Effector CD8-positive, alpha-beta T cell (primary cell): ENCODE results near the gene NCOR2.

Experiments
- DNase-seq: peaks from one replicate; lab custom pipeline; 2025; lab: John Stamatoyannopoulos, UW

NCOR2 gene

DNA sequence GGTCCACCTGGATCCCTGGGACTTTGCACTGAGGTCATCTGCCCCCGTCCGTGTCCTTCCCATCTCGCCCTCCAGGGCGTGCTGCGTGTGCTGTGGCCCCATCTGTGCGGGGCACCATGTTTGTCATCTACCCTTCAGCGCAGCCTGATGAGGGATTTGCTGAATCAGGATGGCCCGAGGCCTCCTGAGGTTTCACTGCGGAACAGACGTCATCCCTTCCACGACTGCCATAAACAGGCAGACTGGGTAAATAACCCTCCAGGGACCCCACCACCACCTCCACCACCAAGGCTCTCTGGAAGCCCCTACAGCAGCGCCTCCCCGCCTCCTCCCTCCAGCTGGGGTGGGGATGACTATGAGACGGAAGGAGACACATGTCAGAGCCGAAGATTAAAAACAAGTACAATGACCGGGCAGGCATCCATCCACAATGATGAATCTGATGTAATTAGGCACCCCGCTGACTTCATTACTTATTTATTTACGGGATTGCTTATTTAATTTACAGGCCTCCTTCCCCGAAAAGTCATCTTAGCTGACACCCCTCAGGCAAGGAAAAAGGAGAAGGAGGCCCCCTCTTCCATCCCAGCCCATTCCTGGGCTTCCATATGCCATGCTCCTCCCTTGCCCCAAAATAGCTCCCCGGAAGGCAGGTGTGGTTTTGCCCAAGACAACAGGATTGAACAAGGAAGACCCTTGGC, 39.4 kb downstream of the NCOR2 start:
- DNase-seq: no peak

DNA sequence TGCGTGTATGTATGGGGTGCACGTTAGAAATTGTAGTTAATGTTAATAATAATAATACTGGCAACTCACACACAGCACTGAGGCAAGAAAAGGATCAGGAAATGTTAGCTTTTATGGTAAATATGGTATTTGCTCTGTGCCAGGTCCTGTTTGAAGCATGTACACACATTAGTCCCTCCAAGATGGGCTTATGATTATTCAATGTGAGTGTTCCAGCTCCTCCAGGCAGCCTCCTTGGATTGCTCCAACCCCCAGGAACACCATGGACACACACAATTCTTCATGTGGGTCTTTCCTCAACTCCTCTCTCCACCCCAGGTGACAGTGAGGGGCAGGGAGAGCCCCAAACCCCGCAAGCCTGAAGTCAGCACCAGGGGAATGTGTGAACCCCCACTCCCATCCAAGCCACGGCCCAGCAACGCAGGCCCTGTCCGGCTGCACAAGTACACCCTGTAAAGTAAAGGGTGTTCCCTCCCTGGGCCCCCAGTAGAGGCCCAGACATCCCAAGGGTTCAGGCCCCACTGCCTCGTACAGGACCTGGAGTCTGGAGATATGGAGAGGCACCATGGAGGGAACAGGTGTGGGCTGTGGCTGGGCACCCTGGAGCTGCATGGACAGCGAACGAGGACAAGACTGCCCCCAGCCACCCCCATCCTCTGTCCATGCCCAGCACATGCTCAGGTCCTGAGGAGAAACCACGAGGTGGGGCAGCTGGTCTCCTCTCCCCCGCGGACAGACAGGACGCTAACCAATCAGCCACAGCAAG, 41.3 kb downstream of the NCOR2 start:
- DNase-seq: no peak

DNA sequence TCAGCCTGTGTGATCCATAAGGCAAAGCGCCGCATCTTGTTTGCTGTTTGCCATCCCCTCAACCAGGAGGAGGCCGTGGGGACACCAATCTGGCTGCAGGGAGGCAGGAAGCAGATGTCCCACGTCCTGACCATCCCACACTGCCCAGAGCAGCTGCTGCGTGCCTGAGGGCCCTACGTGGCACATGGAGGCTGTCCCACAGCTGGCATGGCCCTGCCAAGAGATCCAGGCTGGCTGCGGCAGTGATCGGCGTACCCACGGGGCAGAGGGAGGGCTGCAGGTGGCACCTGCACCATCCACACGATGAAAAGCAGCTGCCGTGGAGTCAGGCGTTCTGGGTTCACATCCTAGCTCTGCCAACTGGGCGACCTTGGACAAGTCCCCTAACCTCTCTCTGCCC, 42.0 kb downstream of the NCOR2 start:
- DNase-seq: no peak

DNA sequence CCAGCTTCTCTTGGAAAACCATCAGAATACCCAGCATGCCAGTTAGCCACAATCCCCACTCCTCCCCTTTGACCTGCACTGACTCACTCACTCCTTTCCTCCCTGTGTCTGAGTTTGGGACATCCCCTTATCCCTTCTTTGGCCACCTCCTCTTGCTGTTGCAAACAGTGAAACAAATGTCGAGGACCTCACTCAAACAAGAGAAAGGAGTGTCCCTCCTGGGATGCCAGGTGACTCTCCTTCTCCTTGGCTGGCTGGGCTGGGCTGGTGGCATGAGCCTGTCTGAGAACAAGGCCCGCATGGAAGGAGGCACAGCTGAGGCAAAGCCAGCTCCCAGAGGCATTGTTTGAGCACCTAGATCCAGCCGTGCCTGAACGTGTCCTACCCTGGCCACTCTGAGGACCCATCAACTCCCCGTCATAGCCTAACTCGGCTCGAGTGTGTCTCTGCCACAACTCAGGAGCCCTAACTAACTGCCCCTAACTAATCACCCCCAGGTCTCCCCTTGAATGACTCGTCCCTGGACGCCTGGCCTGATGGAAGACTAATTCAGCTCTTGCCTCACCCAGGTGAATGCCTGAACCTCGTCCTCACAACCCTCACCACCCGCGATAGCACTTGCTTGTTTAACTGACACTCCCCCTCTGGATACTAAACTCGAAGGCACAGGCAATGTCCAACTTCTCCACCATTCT, 43.0 kb downstream of the NCOR2 start:
- no peak for DNase-seq

DNA sequence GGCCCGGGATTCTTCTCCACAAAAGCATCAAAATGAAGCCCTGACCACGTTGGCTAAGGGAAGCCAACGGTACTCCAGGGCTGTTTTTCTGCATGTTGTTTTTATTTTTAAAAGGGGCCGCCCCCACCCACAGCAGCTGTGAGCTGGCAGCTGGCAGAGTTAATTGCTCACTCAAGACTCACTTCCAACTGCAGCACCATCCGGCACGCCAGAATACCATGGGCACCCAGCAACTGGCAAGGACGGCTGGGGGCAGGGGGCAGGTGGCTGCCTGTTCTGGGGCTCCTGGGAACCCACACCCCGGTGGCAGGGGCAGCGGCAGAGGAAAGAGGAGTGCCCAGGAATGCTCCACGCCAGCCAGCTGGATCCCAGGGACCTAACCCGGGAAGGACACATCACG, 44.3 kb downstream of the NCOR2 start:
- DNase-seq: no peak

DNA sequence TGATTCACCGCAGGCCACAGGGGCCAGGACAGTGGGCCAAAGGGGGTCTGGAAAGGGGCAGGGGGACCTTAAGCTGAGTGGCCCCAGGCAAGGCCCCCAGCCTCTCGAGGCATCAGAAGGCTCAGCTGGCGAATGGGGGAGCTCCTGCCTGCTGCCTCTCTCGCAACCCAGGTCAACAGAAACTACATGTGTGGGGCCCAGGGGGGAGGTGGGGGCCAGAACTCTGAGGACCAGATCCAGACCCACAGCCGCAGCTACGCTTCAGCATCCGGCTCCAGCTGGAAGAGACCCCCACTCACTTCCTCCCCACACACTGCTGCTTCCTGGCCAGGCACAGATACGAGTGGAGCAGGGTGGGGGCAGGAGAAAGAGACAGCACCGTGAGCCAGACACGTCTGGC, 46.5 kb downstream of the NCOR2 start:
- DNase-seq: no peak

DNA sequence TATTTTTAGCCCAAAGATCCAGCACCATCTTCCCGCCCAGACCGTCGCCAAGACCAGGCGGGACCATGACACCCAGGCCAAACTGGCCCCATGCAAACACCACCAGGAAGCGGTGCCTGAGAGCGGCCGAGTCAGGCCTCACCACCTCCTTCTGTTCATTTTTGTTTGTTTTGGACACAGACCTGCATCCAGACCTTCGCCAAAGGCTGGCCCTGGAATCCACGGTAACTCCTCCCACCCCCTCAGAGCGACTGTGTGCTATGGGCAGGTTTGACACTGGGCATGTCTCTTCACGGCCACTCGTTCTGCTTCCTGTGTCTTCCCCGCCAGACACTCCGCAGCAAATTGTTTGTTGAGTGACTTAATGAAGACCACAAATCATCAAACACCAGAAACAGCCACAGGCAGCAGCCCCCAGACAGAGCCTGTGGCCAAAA, 47.1 kb downstream of the NCOR2 start:
- no peak for DNase-seq

DNA sequence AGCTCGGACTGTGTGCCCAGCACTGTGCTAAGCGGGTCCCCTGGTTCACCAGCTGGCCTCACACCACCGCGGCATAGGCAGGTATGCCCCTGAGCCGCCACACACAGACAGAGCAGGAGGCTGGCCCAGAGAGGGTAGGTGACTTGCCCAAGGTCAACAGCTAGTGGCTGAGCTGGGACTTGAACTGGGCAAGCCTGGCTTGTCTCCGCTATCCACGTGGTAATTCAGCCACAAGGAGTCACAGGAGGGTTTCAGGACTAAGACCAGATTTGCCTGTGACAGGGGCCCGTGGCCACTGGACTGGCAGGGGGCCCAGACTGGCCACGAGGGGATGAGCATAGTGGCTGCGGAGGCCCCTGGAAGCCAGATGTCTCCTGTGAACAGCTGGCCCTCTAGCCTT, 47.7 kb downstream of the NCOR2 start:
- no peak for DNase-seq

DNA sequence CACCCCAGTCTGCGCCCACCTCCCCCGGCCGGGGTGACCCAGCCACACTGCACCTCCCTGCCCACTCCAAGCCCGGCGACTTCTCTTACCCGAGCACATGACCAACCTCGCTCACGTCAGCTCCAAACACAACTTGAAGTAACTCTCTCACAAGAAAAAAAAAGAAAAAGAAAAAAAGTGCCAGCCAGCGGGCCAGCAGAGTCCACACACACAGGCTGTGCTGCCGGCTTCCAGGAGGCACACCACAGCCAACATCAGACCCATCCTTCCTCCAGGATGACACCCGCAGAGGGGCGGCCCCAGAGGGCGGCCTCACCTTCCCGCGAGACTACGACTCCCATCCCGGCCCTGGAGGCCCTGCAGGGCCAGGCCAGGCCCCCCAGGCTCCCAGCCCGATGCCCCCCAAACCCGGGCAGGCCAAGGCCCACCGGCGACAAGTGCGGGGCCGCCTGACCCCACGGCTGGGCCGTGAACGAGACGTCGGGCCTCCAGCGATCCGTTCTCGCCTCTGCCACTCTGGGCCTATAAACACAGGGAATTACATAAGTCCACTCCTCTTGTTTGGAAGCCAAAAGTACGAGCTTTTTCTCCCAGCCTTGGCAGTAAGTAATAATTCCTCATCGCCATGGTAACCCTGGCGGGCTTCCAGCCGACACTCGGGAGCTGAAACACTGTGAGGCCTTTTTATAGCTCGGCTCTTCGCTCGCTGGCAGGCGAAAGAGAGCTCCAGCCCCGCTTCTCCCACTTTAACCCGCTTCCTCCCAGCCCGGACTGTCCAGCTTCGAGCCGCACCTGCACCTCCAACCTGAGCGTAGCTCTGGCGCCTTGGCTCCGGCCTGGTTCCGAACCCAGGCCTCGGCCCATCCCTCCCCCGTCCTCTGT, 49.1 kb downstream of the NCOR2 start:
- no peak for DNase-seq
